OCI-LY3 (cell line): ENCODE measurements around the gene RPL36.

Source experiments
- EZH2phosphoT487 ChIP-seq: fragments of 200-600 bp; shearing (Covaris generic); IDR thresholded peaks from 2 replicates; pipeline ENCODE4 v1.6.1; 2018; ENCODE audit warnings: antibody characterized with exemption, mixed run types, low read depth
- TF ChIP-seq, protein P1 (sequence below): fragments of 200-600, 300-600 bp; sonication (generic); IDR thresholded peaks from 2 replicates; pipeline ENCODE4 v1.5.1; 2014; ENCODE audit warnings: antibody characterized with exemption, low read length, low read depth

DNA sequence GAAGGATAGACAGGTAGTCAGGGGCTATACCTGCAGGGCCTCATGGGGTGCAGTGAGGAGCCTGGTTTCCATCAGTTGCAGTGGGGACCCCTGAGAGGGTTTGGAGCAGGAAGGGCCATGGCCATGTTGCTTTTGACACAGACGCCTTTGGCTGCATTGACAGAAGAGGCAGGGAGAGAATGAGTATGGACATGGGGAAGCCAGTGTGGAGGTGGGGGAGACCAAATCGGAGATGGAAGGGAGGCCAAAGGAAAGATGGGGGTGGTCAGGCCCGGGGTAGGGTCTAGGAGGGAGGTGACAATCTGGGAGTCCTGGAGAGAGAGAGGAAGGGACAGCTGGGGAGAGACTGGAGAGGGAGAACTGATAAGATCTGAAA lies 8.0 kb upstream of the RPL36 start:
- TF ChIP-seq, protein P1, sequence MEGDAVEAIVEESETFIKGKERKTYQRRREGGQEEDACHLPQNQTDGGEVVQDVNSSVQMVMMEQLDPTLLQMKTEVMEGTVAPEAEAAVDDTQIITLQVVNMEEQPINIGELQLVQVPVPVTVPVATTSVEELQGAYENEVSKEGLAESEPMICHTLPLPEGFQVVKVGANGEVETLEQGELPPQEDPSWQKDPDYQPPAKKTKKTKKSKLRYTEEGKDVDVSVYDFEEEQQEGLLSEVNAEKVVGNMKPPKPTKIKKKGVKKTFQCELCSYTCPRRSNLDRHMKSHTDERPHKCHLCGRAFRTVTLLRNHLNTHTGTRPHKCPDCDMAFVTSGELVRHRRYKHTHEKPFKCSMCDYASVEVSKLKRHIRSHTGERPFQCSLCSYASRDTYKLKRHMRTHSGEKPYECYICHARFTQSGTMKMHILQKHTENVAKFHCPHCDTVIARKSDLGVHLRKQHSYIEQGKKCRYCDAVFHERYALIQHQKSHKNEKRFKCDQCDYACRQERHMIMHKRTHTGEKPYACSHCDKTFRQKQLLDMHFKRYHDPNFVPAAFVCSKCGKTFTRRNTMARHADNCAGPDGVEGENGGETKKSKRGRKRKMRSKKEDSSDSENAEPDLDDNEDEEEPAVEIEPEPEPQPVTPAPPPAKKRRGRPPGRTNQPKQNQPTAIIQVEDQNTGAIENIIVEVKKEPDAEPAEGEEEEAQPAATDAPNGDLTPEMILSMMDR: no peak
- no peak for TF ChIP-seq EZH2phosphoT487
